A549 treated with CORT108297 at 1 μM for 4 hours (cell line): ENCODE results near the gene TMEM250. TPM values are rescaled to one million over a fixed set of nuclear protein-coding genes. Genes with fewer than 3 reads are reported as not detected.

Experiments used
- total RNA-seq: library from RNA; stranded (reverse); fragments of 200-300 nt; extraction: Qiagen RNA extraction; gene quantifications from 5 replicates; pipeline ENCODE4 v1.2.3, GENCODE V29; 2022

The TMEM250 gene, protein sequence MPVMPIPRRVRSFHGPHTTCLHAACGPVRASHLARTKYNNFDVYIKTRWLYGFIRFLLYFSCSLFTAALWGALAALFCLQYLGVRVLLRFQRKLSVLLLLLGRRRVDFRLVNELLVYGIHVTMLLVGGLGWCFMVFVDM
- 32.2 to 54.1 TPM (median 47.9 TPM) in 5 replicates for total RNA-seq

DNA sequence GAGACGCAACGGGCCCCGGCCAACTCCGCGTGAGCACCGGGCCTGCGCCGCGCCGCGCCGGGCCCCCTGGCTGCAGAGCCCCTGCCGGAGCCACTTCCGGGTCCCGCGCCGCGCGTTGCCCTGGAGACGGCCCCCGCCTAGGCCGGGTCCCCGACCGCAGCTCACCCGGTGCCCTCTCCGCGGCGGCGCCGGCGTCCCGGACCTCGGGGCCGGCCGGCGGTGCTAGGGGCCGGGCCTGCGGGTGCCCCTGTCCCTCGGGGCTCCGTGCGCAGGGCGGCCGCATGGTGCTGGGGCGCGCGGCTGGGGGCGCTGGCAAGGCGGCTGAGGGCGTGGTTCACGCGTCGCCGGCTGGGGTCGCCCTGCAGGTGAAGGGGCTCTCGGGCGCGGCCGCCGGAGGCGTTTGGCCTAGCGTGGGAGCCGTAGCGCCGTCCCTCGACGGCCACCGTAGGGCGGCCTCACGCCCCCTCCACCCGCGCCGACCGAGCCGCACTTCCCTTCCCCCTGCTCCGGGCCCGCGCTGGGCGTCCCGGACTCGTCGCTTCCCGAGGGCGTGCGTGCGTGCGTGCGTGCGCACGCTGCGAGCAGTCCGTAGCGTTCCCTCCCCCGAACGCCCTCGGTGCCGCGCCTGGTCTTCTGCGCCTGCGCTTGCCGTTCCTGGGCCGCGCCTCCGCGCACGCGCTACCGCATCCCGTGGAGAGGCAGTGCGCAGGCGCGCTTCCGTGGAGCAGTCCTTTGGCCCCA, at the start of gene TMEM250:
Gene TMEM250 (minus strand): TSS at position 556 of the 741 bp plus-strand sequence. CDS start 1,975 bp downstream, outside the sequence.

GRCh38 chr9:136095070-136096058, 23.3 kb downstream of the TMEM250 start, which contains the start of gene NACC2:
TSS of gene NACC2 (minus strand) at chr9:136095289. CDS start at chr9:136050521, 44,768 bp downstream.

Other genes with a start within 250 kb of the TMEM250 start
- gene CAMSAP1, start 211.3 kb downstream of the TMEM250 start, total RNA-seq = 18.6 to 22.4 TPM (median 21.2 TPM) in 5 replicates
- 28.0 to 37.2 TPM (median 34.0 TPM) in 5 replicates for gene UBAC1, start 157.5 kb downstream of the TMEM250 start, total RNA-seq
- 22.2 to 34.9 TPM (median 32.1 TPM) in 5 replicates for gene NACC2, start 23.6 kb downstream of the TMEM250 start, total RNA-seq
- gene LHX3, start 86.3 kb upstream of the TMEM250 start, total RNA-seq = 0.05 to 0.09 TPM (median 0.08 TPM) in 5 replicates
- 23.6 to 29.8 TPM (median 29.6 TPM) in 5 replicates for gene QSOX2, start 126.9 kb upstream of the TMEM250 start, total RNA-seq
- 0.01 to 0.02 TPM (median 0.02 TPM) in 3 of 5 replicates, not detected in the others for gene CCDC187, start 185.2 kb upstream of the TMEM250 start, total RNA-seq
- 7.8 to 14.4 TPM (median 13.5 TPM) in 5 replicates for gene GPSM1, start 208.7 kb upstream of the TMEM250 start, total RNA-seq
- gene DNLZ, start 244.9 kb upstream of the TMEM250 start, total RNA-seq = 23.1 to 42.9 TPM (median 37.2 TPM) in 5 replicates